NCI-H1092 treated with DMSO at 0.1 percent for 48 hours (cell line): ENCODE data around the gene CCNI2.

Experiments used
- DNase-seq: peaks from one replicate; lab custom pipeline; 2025; lab: John Stamatoyannopoulos, UW

CCNI2 gene

DNA sequence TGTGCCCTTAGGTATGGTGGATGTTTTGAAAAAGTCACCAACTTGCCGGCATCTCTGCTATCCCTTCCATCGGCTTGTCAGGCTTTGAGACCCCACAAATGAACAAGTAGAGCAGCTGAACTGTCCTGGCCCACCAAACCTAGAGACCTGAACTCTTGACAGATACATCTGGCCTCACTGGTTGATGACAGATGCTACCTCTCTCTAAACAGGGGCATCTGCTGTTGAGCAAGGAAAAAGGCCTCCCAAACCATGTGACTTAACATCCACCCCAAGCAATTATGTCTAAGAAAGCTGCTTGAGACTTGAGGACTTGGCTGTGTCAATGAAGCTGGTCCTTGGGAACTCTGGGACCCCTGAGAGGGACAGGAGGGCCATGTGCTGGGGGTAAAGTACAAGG lies 2.3 kb downstream of the CCNI2 start:
- DNase-seq = no peak

DNA sequence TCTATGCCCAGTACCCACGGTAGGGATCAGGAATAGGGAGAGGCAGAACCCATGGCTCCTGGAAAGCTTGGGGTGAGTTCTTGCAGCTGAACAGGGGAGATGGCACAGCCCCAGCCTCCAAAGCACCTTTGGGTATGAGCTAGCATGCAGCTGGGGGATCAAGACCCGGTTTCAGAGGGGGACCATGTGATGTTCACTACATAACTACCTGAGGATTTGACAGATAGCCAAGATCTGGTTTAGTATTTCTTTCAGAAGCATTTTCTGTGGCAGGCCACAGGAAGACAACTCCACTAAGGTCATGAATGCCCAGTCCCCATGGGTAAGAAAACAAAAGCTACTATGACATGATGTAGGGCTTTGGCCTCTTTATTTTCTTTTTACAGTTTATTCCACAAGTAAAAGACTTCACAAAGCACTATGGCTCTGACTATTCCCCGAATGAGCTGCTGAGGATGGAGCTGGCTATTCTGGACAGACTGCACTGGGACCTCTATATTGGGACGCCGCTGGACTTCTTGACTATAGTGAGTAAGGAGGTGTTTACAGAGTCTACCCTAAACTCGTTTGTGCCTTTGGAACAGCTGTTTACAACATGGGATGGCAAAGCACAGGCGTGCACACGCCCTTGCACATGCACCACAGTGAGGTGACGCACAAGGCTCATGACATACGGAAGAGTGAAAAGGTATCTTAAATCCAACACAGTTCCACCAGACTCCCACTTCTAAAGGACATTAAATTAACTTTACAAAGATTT lies 3.4 kb downstream of the CCNI2 start:
- DNase-seq = no peak

DNA sequence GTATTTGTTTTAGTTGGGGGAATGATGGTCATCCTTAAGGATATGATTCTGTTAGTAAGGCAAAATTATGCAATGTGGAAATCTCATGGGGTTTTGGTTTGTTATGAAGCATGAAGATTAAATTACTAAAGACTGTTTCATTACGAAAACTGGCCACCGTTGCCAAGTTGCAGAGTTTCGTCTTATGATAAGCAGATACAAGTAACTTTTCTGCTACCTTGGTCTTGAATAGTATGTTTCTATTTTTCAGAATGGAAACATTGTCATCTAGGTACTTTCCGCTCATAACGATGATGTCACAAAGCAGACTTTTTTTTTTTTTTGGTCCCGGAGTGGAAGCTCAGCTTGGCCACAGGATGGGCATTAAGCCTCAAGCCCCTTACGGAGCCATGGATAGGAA lies 4.2 kb downstream of the CCNI2 start:
- DNase-seq = no peak

DNA sequence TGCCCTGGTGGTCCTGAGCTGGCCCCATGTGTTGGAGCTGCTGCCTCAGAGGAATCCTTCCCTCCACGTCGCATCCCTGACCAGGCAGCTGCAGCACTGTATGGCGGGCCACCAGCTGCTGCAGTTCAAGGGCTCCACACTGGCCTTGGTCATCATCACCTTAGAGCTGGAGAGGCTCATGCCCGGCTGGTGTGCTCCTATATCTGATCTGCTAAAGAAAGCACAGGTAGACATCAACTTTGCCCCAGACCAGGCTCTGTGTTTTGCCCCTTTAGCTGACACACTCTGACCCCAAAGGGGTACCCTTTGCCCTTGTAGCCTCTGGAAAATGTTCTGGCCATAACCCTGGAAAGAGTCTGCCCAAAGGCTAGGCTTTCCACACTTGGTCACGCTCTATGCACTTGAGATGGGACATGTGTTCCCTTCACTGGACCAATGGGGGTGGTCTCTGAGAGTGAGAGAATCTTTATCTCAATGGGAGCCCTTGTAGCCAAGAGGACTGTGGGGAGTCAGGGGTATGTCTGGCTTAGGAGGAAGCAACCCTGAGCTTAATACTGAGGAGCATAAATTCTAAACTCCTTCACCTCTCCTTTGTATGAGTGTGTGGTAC lies 4.8 kb downstream of the CCNI2 start:
- DNase-seq = no peak

DNA sequence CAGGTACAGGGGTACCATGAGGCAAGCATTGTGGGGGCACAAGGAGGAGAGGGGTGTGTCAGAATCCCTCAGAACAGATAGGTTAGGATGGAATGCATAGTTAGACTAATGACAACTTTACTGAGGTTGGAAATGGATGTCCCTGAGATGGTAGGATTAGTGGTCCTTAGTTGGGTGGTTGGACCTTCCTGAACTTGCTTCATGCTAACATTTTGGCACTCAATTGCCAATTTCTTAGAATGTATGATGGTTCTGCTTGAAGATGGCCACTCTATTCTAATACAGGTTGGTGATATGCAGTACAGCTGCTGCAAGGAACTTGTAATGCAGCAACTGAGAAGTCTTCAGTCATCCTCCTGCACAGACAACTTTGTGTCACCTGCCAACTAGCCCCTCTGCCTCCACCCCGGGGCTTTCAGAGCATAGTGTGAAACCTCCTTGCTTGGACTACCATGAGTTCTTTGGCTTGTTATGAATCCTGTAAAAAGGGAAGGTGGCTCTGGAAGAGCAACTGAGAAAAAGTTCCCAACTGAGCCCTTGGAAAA lies 5.4 kb downstream of the CCNI2 start:
- no peak for DNase-seq

DNA sequence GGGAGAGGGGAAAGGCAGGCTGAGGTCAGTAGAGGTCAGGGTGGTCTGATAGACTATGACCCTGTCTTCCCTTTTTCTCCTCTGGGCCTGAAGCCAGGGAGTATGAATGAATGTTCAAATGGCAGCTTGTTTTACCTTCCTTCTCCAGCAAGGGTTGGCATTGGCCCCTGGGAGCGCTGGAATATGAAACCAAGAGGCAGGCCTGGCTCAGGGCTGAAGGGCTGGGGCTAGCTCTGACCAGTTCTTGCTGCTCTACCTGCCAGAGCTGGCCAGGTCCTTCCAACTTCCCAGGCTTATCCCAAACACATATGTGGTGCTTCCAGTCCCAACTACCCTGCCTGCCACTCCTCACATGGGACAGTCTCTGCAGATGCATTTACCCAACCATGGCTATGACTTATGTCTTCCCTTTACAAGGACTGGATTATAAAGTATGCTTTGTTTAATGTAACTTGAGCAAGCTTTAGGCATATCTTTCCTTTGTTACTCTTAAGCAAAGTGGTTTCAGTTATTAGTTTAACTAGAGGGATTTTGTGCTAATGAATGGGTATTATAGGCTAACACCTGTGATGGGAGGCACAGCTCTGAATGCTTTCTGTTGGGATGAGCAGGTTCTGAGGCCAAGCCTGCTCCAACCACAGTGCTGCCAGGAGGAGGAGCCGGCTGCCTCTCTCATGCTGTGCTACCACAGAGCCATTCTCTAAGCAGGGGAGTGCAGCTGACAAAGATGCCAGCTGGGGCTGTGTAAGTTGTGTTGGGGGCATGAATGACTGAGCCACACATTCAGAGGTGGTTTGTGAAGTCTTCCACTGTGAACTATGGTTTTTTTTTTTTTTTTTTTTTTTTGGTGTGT lies 6.1 kb downstream of the CCNI2 start:
- DNase-seq = no peak

DNA sequence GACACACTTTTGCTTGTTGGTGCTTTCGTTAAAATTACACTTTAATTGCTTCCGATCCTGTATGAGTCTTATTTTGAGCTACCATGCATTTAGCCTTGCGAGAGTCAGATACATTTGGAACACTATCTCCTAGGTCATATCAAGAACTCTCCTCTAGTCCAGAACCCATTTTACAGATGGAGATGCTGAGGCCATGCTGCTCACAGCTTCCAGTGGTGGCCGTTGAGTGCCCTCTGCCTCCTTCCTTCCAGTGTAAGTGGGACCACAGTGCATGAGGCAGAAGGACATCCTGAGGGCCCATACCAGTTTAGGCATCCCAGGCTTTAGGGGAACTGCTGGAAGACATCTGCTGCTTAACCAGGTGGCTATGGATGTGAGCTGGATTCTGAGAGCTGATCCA lies 6.9 kb downstream of the CCNI2 start:
- DNase-seq = no peak

DNA sequence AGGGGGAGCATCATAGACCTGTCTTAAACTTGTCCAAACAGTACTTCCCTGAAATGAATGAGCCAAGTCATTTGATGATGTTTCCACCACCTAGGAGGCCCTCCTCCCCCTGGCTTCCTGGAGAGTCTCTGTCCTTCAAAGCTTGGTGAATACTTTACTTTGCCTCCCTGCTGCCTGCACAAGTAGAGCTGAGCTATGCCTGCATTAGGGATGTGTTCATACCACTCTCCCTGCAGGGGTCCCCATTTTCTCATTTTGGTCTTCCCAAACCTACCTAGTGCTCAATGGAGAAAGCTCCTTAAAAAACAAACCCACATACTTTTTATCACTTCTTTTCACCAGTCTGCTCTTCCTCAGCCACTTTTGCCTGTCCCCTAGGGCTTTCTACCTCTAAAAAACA lies 7.7 kb downstream of the CCNI2 start:
- DNase-seq = no peak

DNA sequence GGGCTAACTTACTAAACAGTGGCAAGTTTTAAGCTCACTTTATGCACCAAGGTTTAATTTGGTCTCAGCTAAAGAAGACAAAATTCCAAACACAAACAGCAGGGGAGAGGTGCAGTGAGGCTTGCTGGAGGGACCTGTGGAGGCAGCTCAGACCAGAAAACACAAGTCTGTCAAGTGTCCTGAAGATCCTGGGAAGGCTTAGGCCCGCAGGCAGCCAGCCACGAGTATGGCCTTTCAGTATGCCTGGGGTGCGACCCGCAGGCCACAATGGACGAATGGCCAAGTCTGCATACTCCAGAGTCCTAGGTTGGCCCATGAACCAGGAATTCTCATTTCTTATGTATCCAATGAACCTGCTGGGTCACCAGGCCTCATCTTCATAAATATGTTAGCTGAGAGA lies 9.3 kb downstream of the CCNI2 start:
- no peak for DNase-seq

DNA sequence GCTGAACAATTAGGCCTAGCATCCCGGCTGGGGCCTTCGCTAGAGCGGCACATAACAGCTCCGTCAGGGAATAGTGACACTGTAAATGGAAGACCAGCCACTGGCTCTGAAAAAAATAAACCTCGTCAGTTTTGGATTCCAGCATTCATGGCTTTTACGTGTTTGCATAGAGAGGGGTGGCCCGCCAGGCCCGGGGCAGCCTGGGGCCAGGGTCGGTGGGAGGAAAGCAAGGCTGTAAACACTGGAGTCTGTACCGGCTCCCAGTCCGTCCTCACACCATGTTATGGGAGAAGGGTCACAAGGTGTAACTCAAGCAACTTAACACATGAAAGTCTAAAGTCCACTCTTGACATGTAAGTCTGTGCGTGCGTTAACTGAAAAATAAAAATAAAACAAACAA lies 11.2 kb downstream of the CCNI2 start:
- no peak for DNase-seq

DNA sequence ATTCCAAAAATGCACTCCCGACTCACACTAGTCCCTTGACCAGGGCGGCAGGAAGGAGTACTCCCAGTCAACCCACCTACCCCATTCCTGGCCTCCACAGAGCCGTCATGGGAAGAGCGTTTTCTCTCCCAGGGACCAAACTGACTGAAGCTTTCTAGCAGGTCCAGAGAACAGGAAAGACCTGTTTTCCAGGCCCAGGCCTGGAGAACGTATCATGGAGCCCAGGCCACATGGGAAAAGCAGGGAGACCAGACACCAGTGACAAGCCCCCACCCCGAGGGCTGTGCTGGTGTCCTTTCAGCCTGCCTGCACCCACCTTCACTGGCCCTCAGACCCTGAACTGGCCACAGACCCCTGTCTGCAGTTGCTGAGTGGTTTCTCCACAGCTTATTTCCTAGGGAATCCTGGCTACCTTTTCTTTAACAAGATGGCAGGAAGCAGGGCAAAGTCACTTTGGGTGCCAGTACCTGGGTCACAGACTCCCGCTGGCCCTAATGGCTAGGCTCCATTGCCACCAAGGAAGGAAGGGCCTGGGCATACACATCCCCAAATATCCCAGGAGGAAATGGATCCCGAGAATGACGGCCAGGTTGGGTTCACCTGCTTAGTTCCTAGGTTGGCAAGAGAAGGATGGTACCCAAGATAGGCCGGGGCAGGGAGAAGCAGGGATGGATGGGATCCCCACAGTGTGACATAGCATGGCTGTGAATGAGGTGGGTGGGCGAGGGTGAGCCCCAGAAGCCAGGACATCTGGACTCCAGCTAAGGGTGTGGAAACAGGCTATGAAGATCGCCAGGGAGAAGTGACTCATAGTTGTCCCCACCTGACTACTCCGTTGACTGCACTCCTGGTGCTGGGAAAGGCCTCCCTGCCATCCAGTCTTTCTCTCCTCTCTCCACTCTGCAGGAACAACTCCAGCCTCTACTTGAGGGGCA lies 12.2 kb downstream of the CCNI2 start:
- no peak for DNase-seq

DNA sequence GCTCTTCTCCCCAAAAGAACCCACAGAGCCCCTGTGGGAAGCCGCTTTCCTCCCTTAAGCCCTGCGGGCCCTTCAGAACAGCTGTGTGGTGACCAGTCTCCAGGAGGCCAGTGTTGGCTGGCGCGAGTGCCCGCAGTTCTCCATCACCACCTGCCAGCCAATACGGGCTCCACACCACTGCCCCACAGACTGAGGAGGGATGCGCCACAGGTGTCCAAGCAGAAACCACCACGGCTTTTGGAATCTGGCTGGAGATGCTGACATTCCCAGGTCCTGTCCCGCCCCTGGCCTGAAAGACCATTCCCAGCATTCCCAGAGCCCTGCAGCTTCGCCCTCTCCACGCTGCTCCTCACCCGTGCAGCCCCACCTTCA lies 12.8 kb downstream of the CCNI2 start:
- DNase-seq = no peak

DNA sequence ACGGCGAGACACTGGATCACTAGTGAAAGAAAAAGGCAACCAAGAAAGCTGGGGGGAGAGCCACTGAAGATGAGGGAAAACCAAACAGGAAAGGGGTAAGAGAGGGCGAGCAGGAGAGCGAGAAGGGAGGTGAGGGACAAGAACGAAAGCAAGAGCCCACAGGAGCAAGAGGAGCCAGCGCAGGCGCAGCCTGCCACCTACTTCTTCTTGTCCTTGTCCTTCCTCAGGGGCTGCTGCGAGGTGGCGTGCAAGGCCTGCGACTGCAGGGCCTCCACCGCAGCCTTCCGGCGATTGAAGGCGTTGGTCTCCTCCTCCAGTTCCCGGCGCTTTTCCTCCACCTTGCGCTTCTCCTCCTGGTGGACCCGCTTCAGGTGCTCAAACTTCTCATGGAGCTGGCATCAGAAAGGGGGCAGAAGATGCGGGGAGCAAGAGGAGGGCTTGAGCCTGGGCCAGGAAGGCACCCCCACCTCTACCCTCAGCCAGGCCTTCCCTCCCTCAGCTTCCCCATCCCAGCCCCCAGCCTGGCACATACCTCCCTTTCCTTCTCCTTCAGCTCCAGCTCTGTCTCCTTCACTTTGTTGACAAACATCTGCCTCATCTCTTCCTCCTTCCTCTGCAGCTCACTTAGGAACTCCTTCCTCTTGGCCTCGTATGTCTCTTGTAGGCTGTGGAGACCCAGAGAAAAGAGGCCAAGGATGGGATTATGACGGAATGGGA lies 13.5 kb downstream of the CCNI2 start:
- no peak for DNase-seq

DNA sequence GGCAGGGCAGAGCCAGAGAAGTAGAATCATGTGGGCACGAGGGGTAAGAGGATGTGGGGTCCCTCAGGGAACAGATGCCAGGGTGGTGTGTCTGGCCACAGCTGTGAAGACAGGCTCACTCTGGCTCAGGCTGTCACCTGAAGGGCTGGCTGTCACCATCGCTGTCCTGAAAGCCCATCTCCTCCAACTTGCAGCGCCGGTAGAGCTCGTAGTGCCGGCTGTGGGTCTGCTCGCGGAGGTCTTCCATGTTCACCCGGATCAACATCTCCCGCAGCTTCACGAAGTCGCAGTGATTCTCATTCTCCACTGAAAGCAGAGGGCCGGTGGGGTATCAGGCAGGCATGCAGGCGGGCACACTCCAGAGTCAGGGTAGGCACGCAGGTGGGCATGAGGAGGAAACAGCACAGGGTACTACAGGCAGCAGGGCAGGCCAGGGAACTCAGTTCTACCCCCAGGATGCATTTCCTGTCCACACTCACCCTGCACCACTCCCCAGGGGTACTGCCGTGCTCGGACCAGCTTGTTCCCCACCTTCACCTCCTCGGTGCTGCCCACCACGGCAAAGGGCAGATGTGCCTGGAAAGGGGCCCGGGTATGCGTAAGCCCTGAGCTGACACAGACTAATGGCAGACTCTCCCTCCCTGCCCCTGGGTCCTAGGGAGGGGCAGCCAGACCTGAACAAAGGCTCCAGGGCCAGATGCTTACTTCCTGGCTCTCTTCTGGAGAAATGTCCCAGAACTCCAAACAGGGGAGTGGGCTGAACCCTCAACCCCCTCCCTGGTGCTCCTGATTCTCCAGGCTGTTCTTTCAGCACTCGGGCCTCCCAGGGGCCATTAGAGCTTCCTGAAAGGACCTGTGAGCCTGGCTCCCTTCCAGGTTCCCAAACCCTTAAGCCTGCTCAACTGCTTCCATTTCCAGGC lies 14.4 kb downstream of the CCNI2 start:
- no peak for DNase-seq

DNA sequence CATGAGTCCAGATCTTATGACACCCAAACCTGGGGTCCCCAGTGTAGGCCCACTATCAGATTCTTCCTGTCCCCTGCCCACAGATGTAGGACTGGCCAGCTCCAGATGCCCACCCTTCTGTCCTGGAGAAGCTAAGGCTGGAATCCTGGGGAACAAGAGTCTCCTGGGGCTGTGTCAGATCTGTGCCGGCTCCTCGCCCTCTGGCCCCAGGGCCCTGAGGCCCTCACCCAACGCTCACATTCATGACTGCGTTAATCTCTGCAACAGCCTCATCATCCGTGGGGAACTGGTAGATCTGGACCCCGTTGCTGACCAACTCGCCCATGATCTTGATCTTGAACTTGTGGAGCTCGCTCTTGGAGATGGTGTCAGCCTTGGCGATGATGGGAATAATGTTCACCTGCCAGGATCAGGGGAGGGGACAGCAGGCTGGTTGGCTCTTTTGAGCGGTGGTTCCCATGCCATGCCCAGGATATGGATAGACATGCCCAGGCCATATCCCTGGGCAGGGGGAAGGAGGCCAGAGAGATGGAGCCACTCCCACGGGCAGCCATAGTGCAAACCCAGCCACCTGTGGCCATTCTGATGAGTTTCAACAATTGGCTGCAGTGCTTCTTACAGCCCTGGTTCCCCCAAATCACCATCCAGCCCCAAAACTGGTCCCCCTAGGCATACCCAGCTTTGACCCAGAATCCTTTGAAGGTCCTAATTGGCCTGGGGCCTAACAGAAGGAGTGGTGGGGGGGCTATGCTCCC lies 15.2 kb downstream of the CCNI2 start:
- no peak for DNase-seq

DNA sequence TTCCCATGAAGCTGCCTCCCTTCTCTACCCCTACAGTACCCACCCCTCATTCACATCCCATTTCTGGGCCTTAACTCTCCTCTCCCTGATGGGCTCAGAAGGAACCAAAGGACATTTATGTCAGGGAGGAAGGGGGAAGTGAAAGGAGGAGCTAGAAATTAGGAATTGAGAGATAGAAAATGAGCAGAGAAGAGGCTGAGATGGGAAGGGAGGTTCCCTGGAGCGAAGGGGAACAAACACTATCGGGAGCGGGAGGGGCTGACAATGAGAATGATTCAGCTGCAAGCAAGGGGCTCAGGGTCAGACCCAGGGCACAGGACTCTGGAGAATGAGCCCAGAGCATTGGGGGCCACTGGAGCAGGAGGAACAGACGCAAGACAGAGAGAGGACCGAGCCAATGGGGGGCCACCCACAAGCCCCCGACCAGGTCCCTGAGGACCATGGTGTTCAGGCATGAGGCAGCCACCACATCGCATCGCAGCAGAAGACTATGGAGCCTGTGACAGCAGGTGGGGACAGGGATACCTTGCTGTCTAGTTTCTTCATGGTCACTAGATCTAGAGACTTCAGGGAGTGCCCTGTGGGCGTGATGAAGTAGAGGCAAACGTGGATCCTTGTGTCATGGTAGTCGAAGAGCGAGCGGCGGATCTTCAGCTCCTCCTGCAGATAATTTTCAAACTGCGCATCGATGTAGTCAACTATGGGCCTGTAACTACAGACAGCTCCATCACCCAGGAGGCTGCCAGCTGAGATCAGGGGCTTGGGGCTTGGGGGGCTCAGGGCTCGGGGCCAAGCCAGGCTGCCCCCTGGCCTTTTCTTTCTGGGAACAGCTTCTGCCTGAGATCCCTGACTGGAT lies 16.2 kb downstream of the CCNI2 start:
- no peak for DNase-seq

DNA sequence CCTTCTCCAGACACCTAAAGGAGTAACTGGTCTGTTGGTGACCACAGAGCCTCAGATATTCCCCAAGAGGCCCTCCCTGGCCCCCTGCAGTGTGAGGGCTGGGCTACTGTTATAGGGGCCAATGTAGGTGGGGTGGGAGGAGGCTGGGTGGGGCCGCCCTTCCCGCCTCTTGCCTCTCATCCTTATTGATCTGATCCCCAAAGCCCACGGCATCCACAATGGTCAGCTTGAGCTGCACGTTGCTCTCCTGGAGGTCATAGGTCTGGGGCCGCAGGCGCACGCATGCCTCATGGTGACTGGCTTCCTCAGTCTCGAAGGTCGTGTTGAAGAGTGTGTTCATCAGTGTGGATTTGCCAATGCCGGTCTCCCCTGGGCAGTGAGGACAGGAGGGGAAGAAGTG lies 16.8 kb downstream of the CCNI2 start:
- DNase-seq = no peak

DNA sequence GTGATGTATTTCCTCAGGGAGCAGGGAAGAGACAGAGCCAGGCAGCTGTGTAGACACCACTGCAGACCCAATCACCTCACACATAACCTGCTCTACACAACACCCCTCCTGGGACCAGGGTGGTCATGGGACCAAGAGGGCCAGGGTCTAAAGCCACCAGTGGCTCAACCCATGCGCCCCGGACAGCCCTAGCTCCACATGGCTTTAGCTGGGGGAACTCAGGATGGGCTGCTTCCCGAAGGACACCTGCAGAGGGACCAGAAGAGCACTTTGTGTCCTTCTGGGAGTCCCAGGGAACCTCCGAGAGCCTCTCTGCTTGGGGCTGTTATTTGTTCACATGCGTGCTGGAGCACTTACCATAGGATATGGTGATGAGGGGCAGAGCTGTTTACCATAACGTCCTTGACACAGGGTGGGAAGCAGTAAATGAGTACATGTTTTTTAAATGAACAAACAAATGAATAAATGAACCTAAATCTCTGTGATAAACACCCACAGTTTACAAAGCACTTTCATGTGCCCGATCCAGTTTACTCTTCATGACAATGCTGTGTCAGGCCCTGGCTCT lies 17.5 kb downstream of the CCNI2 start:
- no peak for DNase-seq
